Uterus (tissue), 4 donors: ENCODE data around the gene TRMU. TPM values are rescaled to one million over a fixed set of nuclear protein-coding genes. Genes with fewer than 3 reads are reported as not detected.

ENCODE experiments used
- DNase-seq, 2 donors: peaks; one replicate each; pipeline ENCODE4 v3.0.0-alpha.2; 2019 to 2020
- H3K27ac ChIP-seq, 2 donors: fragments of 200-600 bp; sonication (generic); 1 replicate in 1 of 2; 2 replicates in 1 of 2; pipeline ENCODE4 v1.5.1; 2016 to 2018
- H3K27me3 ChIP-seq, 2 donors: fragments of 200-600 bp; sonication (generic); one replicate each; pipeline ENCODE4 v1.5.1; 2018 to 2019; ENCODE audit warnings: control low read depth in 1 of 2
- H3K36me3 ChIP-seq, 2 donors: fragments of 200-600 bp; sonication (generic); one replicate each; pipeline ENCODE4 v1.5.1; 2019; ENCODE audit warnings: control low read depth in 1 of 2
- H3K4me1 ChIP-seq, 2 donors: fragments of 200-600 bp; sonication (generic); one replicate each; pipeline ENCODE4 v1.5.1; 2018 to 2019; ENCODE audit warnings: control low read depth in 1 of 2
- H3K4me3 ChIP-seq, 2 donors: fragments of 200-600 bp; sonication (generic); 1 replicate in 1 of 2; 2 replicates in 1 of 2; pipeline ENCODE4 v1.5.1; 2018 to 2019; ENCODE audit warnings: mild to moderate bottlenecking in 1 of 2
- H3K9me3 ChIP-seq, 2 donors: fragments of 200-600 bp; sonication (generic); one replicate each; pipeline ENCODE4 v1.5.1; 2019; ENCODE audit warnings: control low read depth in 1 of 2
- CTCF ChIP-seq, 4 experiments: fragments of 200-600 bp in 2 of 4; fragments of 450-650 bp in 2 of 4; sonication (generic) in 2 of 4; IDR thresholded peaks; one replicate each; pipeline ENCODE4 v1.5.1; 2016 to 2019; ENCODE audit warnings: antibody characterized with exemption in 4 of 4, mild to moderate bottlenecking in 2 of 4, moderate library complexity in 1 of 4
- POLR2A ChIP-seq, 2 donors: fragments of 450-650 bp; IDR thresholded peaks; one replicate each; pipeline ENCODE4 v1.6.1; 2016; ENCODE audit warnings: antibody characterized with exemption in 2 of 2, mild to moderate bottlenecking in 1 of 2, moderate library complexity in 1 of 2
- intact Hi-C: fragments of 100-400 bp; cut with DNase I; formaldehyde crosslinking; loops from one replicate; pipeline ENCODE4 v1.15.1; 2023; ENCODE audit warnings: low total_unique reads
- total RNA-seq, 4 donors: library from RNA; depleted of rRNA in 3 of 4; stranded (reverse); fragments of >200 nt in 3 of 4; gene quantifications; one replicate each; pipeline versions ENCODE4 v1.1.0 to v1.2.4, GENCODE V29; 2014 to 2023
- donor health status: DM: yes; HTN: yes; CAD: no.

Gene TRMU, protein sequence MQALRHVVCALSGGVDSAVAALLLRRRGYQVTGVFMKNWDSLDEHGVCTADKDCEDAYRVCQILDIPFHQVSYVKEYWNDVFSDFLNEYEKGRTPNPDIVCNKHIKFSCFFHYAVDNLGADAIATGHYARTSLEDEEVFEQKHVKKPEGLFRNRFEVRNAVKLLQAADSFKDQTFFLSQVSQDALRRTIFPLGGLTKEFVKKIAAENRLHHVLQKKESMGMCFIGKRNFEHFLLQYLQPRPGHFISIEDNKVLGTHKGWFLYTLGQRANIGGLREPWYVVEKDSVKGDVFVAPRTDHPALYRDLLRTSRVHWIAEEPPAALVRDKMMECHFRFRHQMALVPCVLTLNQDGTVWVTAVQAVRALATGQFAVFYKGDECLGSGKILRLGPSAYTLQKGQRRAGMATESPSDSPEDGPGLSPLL
- 10 to 100 TPM; 14.1 to 52.5 (median 31.2) TPM for total RNA-seq

GRCh38 chr22:46335201-46336118, at the start of gene TRMU:
TSS of gene TRMU (plus strand) at chr22:46335714. CDS start at chr22:46335765, 51 bp downstream.
- intact Hi-C loops = no loop called here
- H3K36me3 ChIP-seq = no peaks in the 10 kb centered on the region
- H3K27me3 ChIP-seq = no peaks in the 10 kb centered on the region
- DNase-seq = peak; percentile 75 to 84
- TF ChIP-seq POLR2A (IDR thresholded peaks at IDR 0.05) (peak; percentile 20 to 54), CTCF (IDR thresholded peaks at IDR 0.05) (peak in 1 of 4 experiments; percentile 26)
- peak within 1 kb of the TSS; percentile 88 for H3K4me3 ChIP-seq
- H3K4me1 ChIP-seq = peaks cover 0 to 8% of the 10 kb centered on the region in 2 donors
- H3K27ac ChIP-seq = peak within 1 kb of the TSS; percentile 87 to 91
- no peaks in the 10 kb centered on the region for H3K9me3 ChIP-seq

DNA sequence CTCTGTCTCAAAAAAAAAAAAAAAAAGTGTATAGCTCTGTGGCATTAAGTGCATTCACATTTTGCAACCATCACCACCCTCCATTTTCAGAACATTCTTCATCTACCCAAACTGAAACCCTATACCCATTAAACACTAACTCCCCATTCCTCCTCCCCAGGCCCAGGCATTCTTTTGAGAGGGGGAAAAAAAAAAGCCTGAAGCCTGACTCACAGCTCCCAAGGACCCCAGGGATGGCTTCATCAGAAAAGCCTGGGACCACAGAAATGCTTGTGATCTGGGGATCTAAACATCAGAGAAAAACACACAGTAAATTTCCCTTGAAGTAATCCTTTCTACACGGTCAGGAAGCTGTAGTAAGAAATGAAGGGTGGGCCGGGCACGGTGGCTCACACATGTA, 49.5 kb upstream of the TRMU start:
- no peaks in the 10 kb centered on the region for H3K4me1 ChIP-seq
- no peak overlapping the region for H3K27ac ChIP-seq
- H3K27me3 ChIP-seq = no peaks in the 10 kb centered on the region
- DNase-seq = no peak
- H3K36me3 ChIP-seq = no peaks in the 10 kb centered on the region
- TF ChIP-seq POLR2A (IDR thresholded peaks at IDR 0.05) (no peak), CTCF (IDR thresholded peaks at IDR 0.05) (no peak)
- intact Hi-C loops = no loop called here
- no peaks in the 10 kb centered on the region for H3K9me3 ChIP-seq
- no peak overlapping the region for H3K4me3 ChIP-seq

DNA sequence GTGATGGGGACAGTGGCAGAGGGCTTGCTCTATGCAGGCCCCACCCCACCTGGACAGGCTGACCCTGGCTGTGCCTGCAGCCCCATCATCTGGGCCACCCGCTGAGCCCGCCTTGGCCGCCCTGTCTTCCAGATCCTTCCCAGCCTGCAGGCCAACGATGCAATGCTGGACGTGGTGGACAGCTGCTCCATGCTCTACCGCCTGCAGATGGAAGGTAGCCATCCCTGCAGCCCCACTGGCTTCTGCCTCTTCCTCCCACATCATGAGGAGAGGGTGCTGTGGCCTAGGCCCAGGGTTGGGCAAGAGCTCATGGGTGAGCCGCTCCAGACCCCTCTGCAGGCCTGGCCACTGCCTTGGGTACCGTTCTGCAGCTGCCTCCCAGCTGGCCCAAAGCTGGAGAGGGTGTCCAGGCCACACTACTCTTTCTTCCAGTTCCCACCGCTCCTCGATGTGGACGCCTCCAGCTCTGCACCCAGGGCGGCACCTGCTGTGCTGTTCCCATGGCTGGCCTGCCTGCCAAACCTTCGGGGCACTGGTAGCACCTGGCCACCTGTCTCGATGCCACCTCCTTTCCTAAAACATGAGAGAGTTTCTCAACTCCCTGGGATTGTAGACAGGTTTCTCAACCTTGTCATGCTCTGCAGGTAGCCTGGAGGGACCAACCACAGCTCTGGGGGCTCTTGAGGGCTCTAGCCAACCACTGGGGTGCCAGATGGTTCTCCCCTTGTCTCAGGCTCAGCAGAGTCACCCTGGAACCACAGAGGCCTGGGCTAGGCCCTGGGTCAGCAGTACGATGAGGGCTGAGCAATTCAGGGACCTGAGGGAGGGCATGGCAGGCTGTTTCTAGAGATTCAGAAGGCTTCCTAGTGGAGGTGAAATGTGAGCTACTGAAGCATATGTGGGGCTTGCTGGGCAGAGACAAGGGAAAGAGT, 48.3 kb upstream of the TRMU start:
- Histone ChIP-seq H3K36me3 (no peaks in the 10 kb centered on the region), H3K4me3 (no peak overlapping the region), H3K4me1 (no peaks in the 10 kb centered on the region), H3K27me3 (no peaks in the 10 kb centered on the region), H3K27ac (no peak overlapping the region), H3K9me3 (no peaks in the 10 kb centered on the region)
- TF ChIP-seq POLR2A (IDR thresholded peaks at IDR 0.05) (no peak), CTCF (IDR thresholded peaks at IDR 0.05) (no peak)
- no peak for DNase-seq
- intact Hi-C loops = no loop called here

- intact Hi-C loops = no loop called here
- DNase-seq = no peak
- Histone ChIP-seq H3K4me1 (no peaks in the 10 kb centered on the region), H3K27ac (no peak overlapping the region), H3K36me3 (no peaks in the 10 kb centered on the region), H3K9me3 (no peaks in the 10 kb centered on the region), H3K27me3 (no peaks in the 10 kb centered on the region), H3K4me3 (no peak overlapping the region)
- TF ChIP-seq CTCF (IDR thresholded peaks at IDR 0.05) (no peak), POLR2A (IDR thresholded peaks at IDR 0.05) (no peak)
These were observed 47.4 kb upstream of the TRMU start for GRCh38 chr22:46287873-46288751.
